NB4 (cell line): ENCODE measurements around the gene C17orf100.

Experiments
- CTCF ChIP-seq: IDR thresholded peaks from one replicate; pipeline ENCODE4 v1.5.1; 2012; ENCODE audit warnings: low read depth, low read length
- MAX ChIP-seq: IDR thresholded peaks from 2 replicates; pipeline ENCODE4 v1.6.1; 2011; ENCODE audit warnings: low read depth, low read length
- MYC ChIP-seq: IDR thresholded peaks from 2 replicates; pipeline ENCODE4 v1.6.1; 2011; ENCODE audit warnings: low read depth, low read length
- POLR2A ChIP-seq: IDR thresholded peaks from 2 replicates; pipeline ENCODE4 v1.6.1; 2011; ENCODE audit warnings: mild to moderate bottlenecking; ENCODE audit not compliant: insufficient read length; ENCODE audit errors: extremely low read depth

- TF ChIP-seq MAX (no peak), CTCF (no peak), POLR2A (no peak), MYC (no peak)
Observed at GRCh38 chr17:6637458-6637840, 14.1 kb upstream of the C17orf100 start.
